T-helper 17 cell (primary cell): ENCODE data around the gene PDCD1. TPM values are rescaled to one million over a fixed set of nuclear protein-coding genes. Genes with fewer than 3 reads are reported as not detected.
"Not testable (repeated sequence)": the region's sequence is repeated elsewhere in the genome, so short reads cannot be mapped to it uniquely, and the experiment has no call there.

Source experiments
- ATAC-seq: fragments of 150-1000 bp; cut with Tn5 transposase; 2 replicates; pipeline ENCODE4 v1.10.0; 2021; ENCODE audit warnings: mild to moderate bottlenecking, moderate library complexity
- DNase-seq, 3 donors: peaks; one replicate each; pipeline versions ENCODE4 v3.0.0 to v3.0.0-alpha.2; 2020 to 2021
- H3K9me3 ChIP-seq: one replicate; pipeline ENCODE4 v1.7.0; 2013; ENCODE audit warnings: low read length, mild to moderate bottlenecking; ENCODE audit not compliant: control insufficient read depth, poor library complexity, severe bottlenecking
- H3K27ac Mint-ChIP-seq: one replicate; pipeline ENCODE4 v1.8.0; 2022; ENCODE audit warnings: mild to moderate bottlenecking, moderate library complexity, mixed read lengths
- H3K27me3 Mint-ChIP-seq: one replicate; pipeline ENCODE4 v1.8.0; 2022; ENCODE audit warnings: mixed read lengths
- H3K36me3 Mint-ChIP-seq: one replicate; pipeline ENCODE4 v1.8.0; 2022; ENCODE audit warnings: low read depth, mixed read lengths
- H3K4me1 Mint-ChIP-seq: one replicate; pipeline ENCODE4 v1.8.0; 2022; ENCODE audit warnings: mild to moderate bottlenecking, mixed read lengths
- H3K4me3 Mint-ChIP-seq: one replicate; pipeline ENCODE4 v1.8.0; 2022; ENCODE audit warnings: mild to moderate bottlenecking, moderate library complexity, mixed read lengths
- total RNA-seq, 4 donors: library from RNA in 2 of 4; stranded (reverse) in 2 of 4; gene quantifications; one replicate each; pipeline ENCODE4 v1.2.3 and lab custom pipeline; 2022 to 2026

Gene PDCD1
- total RNA-seq (10 to 100 TPM in 1 of 2 donors, 1 to 10 TPM in 1; 8.1 to 10.4 TPM), total RNA-seq (lab: John Stamatoyannopoulos, UW) (7.8 to 9.0 reads per million in 2 donors)

- Mint-ChIP-seq H3K4me1 (peaks cover 33% of the 10 kb centered on the region), H3K27ac (peak within 1 kb of the TSS; percentile 88), H3K36me3 (peaks cover 11% of the 10 kb centered on the region), H3K27me3 (peaks cover 15% of the 10 kb centered on the region), H3K4me3 (peak within 1 kb of the TSS; percentile 91)
- ATAC-seq (peak; percentile 62), DNase-seq (peak in 1 of 3 donors; percentile 41)
- H3K9me3 ChIP-seq: no peaks in the 10 kb centered on the region
These were observed at the start of gene PDCD1 for GRCh38 chr2:241858206-241859016. PDCD1 (minus strand) TSS chr2:241858894; CDS start chr2:241858838, 56 bp downstream.

DNA sequence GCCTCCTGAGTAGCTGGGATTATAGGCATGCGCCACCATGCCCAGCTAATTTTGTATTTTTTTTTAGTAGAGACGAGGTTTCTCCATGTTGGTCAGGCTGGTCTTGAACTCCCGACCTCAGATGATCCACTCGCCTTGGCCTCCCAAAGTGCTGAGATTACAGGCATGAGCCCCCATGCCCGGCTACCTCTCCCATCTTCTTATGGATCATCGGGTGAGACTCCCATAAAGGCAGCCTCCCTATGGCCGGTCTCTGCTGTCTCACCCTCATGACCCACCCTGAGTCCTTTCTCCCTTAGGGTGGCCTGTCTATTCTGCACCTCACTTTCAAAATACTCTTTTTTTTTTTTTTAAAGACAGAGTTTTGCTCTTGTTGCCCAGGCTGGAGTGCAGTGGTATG is 49.1 kb upstream of the PDCD1 start:
- H3K4me3 Mint-ChIP-seq, DNase-seq, ATAC-seq, H3K27ac Mint-ChIP-seq, H3K9me3 ChIP-seq, H3K27me3 Mint-ChIP-seq, H3K36me3 Mint-ChIP-seq, H3K4me1 Mint-ChIP-seq: not testable (repeated sequence)

- no peaks in the 10 kb centered on the region for H3K9me3 ChIP-seq
- ATAC-seq (no peak), DNase-seq (no peak)
- peaks cover 7% of the 10 kb centered on the region for H3K4me1 Mint-ChIP-seq
- H3K27me3 Mint-ChIP-seq: no peaks in the 10 kb centered on the region
- peaks cover 10% of the 10 kb centered on the region for H3K36me3 Mint-ChIP-seq
- no peak overlapping the region for H3K27ac Mint-ChIP-seq
- no peak overlapping the region for H3K4me3 Mint-ChIP-seq
These were observed 48.3 kb upstream of the PDCD1 start for GRCh38 chr2:241906826-241907570.

GRCh38 chr2:241906378-241906770 is 47.7 kb upstream of the PDCD1 start:
- not testable (repeated sequence) for H3K4me3 Mint-ChIP-seq, H3K9me3 ChIP-seq, H3K36me3 Mint-ChIP-seq, ATAC-seq, DNase-seq, H3K27ac Mint-ChIP-seq, H3K4me1 Mint-ChIP-seq, H3K27me3 Mint-ChIP-seq

DNA sequence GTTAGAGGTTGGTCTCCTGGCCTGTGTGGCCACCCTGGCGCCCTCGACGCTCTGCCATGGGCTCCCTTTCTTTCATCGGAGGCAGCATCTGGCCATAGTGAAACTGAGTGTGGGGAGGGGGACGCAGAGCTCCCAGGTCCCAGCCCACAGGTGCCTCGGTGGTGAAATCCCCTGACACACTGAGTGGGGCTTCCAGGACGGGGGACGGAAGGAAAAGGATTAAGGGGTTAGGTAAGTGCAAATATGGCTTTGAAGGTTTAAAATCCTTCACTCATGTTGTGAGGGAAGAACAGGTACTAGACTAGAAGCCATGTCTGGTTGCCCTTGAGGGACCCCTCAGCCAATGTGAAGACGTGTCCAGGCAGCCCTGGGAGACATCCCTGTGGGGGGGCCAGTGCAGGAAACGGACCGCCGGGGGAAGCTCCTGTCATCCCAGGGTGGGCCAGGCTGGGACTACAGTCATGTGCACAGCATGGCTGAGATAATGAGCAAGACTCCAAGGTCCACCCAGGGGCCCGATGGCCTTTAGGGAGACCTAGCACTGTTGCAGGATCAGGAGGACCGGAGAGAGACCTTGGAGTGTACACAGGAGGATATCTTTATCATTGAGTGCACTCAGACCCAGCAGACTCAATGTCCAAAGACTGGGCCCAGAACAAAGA is 47.2 kb upstream of the PDCD1 start:
- ATAC-seq (no peak), DNase-seq (no peak)
- peaks cover 10% of the 10 kb centered on the region for H3K4me1 Mint-ChIP-seq
- peak overlapping the region; percentile 39 for H3K27ac Mint-ChIP-seq
- H3K9me3 ChIP-seq: no peaks in the 10 kb centered on the region
- H3K4me3 Mint-ChIP-seq: no peak overlapping the region
- H3K36me3 Mint-ChIP-seq: peaks cover 4% of the 10 kb centered on the region
- H3K27me3 Mint-ChIP-seq: no peaks in the 10 kb centered on the region

- ATAC-seq: no peak
- Mint-ChIP-seq H3K4me3 (no peak overlapping the region), H3K27me3 (no peaks in the 10 kb centered on the region), H3K36me3 (peaks cover 2% of the 10 kb centered on the region), H3K27ac (peak overlapping the region; percentile 39), H3K4me1 (peaks cover 9% of the 10 kb centered on the region)
- no peaks in the 10 kb centered on the region for H3K9me3 ChIP-seq
- DNase-seq: no peak
These were observed 46.4 kb upstream of the PDCD1 start for GRCh38 chr2:241904791-241905710.

DNA sequence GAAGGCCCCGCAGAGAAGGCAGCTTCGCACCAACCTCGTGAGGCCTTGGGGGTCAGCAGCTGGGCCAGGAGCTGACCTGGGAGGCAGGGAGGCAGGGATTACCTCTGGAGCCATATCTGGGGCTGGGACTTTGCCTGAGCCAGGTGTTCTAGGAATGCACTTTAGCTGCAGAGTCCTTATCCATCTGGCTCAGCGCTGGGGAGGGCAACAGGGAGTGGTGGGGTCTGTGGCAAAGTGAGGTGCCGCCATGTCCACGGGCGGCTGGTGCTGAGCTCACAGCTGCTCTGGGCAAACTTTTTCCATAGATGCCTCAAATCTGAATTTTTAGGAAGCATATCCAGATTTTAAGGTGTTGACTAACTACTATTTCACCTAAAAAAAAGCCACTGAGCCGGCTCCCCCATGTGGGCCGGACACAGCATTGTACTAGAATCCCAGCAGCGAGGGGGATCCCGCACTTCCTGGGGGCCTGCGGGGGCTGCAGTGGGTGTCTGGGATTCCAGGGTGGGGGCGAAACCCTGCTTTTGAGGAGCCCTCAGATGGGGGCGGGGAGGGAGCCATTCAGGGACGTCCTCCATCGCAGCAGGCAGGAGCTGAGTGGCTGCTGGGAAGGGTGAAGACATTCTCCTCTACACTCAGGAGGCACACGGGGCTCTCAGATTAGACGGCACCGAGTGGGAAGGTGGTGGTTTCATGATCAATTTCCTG is 45.5 kb upstream of the PDCD1 start:
- H3K9me3 ChIP-seq: no peaks in the 10 kb centered on the region
- ATAC-seq (no peak), DNase-seq (no peak)
- Mint-ChIP-seq H3K4me3 (no peak overlapping the region), H3K27me3 (no peaks in the 10 kb centered on the region), H3K27ac (no peak overlapping the region), H3K36me3 (peaks cover 5% of the 10 kb centered on the region), H3K4me1 (peaks cover 13% of the 10 kb centered on the region)

DNA sequence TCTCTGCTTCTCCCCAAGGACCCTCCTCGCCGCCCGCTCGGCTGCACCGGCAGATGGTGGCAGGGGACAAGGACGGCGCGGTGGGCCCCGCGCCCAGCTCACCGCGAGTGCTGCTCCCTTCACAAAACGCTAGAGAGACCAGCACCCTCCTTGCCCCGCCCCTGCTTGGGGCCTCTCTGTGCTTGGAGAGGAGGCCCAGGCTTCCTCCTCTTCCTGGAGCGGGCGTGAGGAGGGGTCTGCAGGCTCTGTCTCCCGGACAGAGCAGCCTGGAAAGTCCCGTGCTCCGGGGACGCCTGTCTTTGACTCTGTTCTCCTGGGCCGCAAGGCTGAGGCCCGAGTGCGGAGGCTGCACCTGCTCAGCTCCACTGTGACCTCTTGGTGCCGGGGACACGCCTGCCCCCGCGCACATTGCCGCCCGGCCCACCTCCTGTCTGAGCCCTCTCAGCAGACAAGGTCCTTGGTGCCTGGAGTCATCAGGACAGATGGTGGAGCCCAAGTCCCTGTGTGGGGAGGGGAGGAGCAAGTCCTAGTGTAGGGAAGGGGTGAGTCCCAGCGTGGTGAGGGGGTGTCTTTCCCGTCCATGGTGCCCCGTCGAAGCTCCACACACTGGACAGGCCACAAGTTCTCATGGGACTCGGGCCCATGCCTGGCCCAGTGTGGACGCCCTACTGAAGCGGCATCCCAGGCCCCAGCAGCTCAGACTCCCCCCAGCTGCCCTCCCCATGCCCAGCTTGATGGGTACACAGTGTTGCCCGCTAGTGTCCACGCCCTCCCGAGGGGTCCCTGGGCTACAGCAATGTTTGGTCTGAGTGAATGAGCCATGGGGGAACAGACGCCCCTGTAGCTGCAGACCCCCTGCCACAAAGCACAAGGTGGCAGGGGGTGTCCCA is 44.7 kb upstream of the PDCD1 start:
- no peak overlapping the region for H3K4me3 Mint-ChIP-seq
- ATAC-seq: no peak
- H3K9me3 ChIP-seq: no peaks in the 10 kb centered on the region
- no peaks in the 10 kb centered on the region for H3K27me3 Mint-ChIP-seq
- peaks cover 5% of the 10 kb centered on the region for H3K36me3 Mint-ChIP-seq
- no peak for DNase-seq
- no peak overlapping the region for H3K27ac Mint-ChIP-seq
- peaks cover 13% of the 10 kb centered on the region for H3K4me1 Mint-ChIP-seq

DNA sequence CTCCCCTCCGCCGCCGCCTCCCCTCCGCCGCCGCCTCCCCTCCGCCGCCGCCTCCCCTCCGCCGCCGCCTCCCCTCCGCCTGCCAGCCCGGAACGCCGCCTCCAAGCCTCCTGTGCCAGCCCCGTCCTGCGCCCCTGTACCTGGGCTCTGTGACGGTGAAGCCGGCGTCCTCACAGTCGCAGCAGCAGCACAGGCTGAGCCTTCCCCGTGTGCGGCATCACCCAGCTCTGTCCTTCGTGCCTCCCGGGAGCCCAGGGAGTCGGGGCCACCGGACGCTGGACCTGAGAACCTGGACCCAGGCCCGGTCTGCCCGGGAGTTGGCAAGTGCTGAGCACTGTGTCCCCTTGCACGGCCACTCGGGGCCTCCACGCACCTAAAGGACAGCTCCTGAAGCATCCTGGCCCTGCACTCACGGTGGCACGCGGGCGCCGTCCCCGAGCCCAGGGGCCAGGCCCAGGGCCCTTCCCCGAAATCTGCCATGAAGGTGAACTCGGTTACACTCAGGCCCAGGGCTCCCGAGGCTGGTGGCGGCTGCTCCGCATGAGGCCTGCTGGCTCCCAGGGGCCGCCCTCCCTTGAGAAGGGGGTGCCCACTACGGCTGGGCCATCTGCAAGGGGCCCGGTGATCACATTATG is 43.8 kb upstream of the PDCD1 start:
- ATAC-seq: peak; percentile 36
- H3K27ac Mint-ChIP-seq: no peak overlapping the region
- peaks cover 5% of the 10 kb centered on the region for H3K36me3 Mint-ChIP-seq
- H3K9me3 ChIP-seq: no peaks in the 10 kb centered on the region
- H3K27me3 Mint-ChIP-seq: no peaks in the 10 kb centered on the region
- DNase-seq: no peak
- H3K4me1 Mint-ChIP-seq: peaks cover 15% of the 10 kb centered on the region
- H3K4me3 Mint-ChIP-seq: no peak overlapping the region

- peak overlapping the region; percentile 41 for H3K4me3 Mint-ChIP-seq
- peaks cover 2% of the 10 kb centered on the region for H3K36me3 Mint-ChIP-seq
- no peak overlapping the region for H3K27ac Mint-ChIP-seq
- ATAC-seq (peak; percentile 27), DNase-seq (no peak)
- peaks cover 12% of the 10 kb centered on the region for H3K4me1 Mint-ChIP-seq
- no peaks in the 10 kb centered on the region for H3K9me3 ChIP-seq
- no peaks in the 10 kb centered on the region for H3K27me3 Mint-ChIP-seq
These were observed 43.0 kb upstream of the PDCD1 start for GRCh38 chr2:241901500-241902351.
